ENCODE measurements around the gene MESP2.

Gene MESP2

GRCh38 chr15:89790206-89790605 lies 14.1 kb downstream of the MESP2 start:
- no peaks in the 10 kb centered on the region for H3K4me1 Mint-ChIP-seq (ENCODE audit: low read depth in 2 of 2)
- no peak overlapping the region for H3K4me3 Mint-ChIP-seq
- ATAC-seq (replicated peaks) (no peak), DNase-seq (no peak)
- peaks cover 28 to 46% of the 10 kb centered on the region in 2 donors for H3K27me3 Mint-ChIP-seq
- peaks cover 5 to 7% of the 10 kb centered on the region in 2 donors for H3K9me3 Mint-ChIP-seq
- H3K36me3 Mint-ChIP-seq (ENCODE audit: insufficient read depth), result no peaks in the 10 kb centered on the region
- H3K27ac Mint-ChIP-seq, result no peak overlapping the region

- H3K27me3 Mint-ChIP-seq, result peaks cover 24 to 46% of the 10 kb centered on the region in 2 donors
- H3K27ac Mint-ChIP-seq, result no peak overlapping the region
- DNase-seq (no peak), ATAC-seq (replicated peaks) (no peak)
- H3K4me3 Mint-ChIP-seq, result no peak overlapping the region
- H3K9me3 Mint-ChIP-seq, result peaks cover 5 to 7% of the 10 kb centered on the region in 2 donors
- no peaks in the 10 kb centered on the region for H3K4me1 Mint-ChIP-seq (ENCODE audit: low read depth in 2 of 2)
- H3K36me3 Mint-ChIP-seq (ENCODE audit: insufficient read depth), result no peaks in the 10 kb centered on the region
These were observed 14.5 kb downstream of the MESP2 start for GRCh38 chr15:89790661-89791060.

- ATAC-seq (replicated peaks), result no peak
- H3K4me3 Mint-ChIP-seq, result no peak overlapping the region
- no peaks in the 10 kb centered on the region for H3K36me3 Mint-ChIP-seq (ENCODE audit: insufficient read depth)
- H3K27me3 Mint-ChIP-seq, result peaks cover 21 to 46% of the 10 kb centered on the region in 2 donors
- H3K4me1 Mint-ChIP-seq (ENCODE audit: low read depth in 2 of 2), result no peaks in the 10 kb centered on the region
- H3K9me3 Mint-ChIP-seq, result peaks cover 5 to 7% of the 10 kb centered on the region in 2 donors
- no peak overlapping the region for H3K27ac Mint-ChIP-seq
- DNase-seq, result no peak
These were observed 16.1 kb downstream of the MESP2 start for GRCh38 chr15:89792106-89792805.

GRCh38 chr15:89794627-89795241 lies 18.6 kb downstream of the MESP2 start:
- H3K36me3 Mint-ChIP-seq (ENCODE audit: insufficient read depth), result no peaks in the 10 kb centered on the region
- no peaks in the 10 kb centered on the region for H3K4me1 Mint-ChIP-seq (ENCODE audit: low read depth in 2 of 2)
- no peak for DNase-seq

GRCh38 chr15:89795996-89796395 lies 19.9 kb downstream of the MESP2 start:
- no peak for DNase-seq
- H3K4me1 Mint-ChIP-seq (ENCODE audit: low read depth in 2 of 2), result no peaks in the 10 kb centered on the region
- peaks cover 10 to 43% of the 10 kb centered on the region in 2 donors for H3K27me3 Mint-ChIP-seq
- H3K9me3 Mint-ChIP-seq, result no peaks in the 10 kb centered on the region
- no peak overlapping the region for H3K27ac Mint-ChIP-seq
- no peaks in the 10 kb centered on the region for H3K36me3 Mint-ChIP-seq (ENCODE audit: insufficient read depth)
- H3K4me3 Mint-ChIP-seq, result no peak overlapping the region
- ATAC-seq (replicated peaks), result no peak

More at GRCh38 chr15:89794627-89795241, 18.6 kb downstream of the MESP2 start:
- Mint-ChIP-seq H3K4me3 (no peak overlapping the region), H3K27ac (no peak overlapping the region), H3K27me3 (peaks cover 13 to 42% of the 10 kb centered on the region in 2 donors), H3K9me3 (no peaks in the 10 kb centered on the region)
- no peak for ATAC-seq (replicated peaks)

GRCh38 chr15:89797678-89798201 lies 21.6 kb downstream of the MESP2 start:
- H3K27ac Mint-ChIP-seq, result no peak overlapping the region
- no peaks in the 10 kb centered on the region for H3K9me3 Mint-ChIP-seq
- H3K4me1 Mint-ChIP-seq (ENCODE audit: low read depth in 2 of 2), result peaks cover 0 to 3% of the 10 kb centered on the region in 2 donors
- peaks cover 21 to 43% of the 10 kb centered on the region in 2 donors for H3K27me3 Mint-ChIP-seq
- DNase-seq, result no peak
- H3K4me3 Mint-ChIP-seq, result no peak overlapping the region
- H3K36me3 Mint-ChIP-seq (ENCODE audit: insufficient read depth), result no peaks in the 10 kb centered on the region
- ATAC-seq (replicated peaks), result no peak

- Mint-ChIP-seq H3K36me3 (ENCODE audit: insufficient read depth) (no peaks in the 10 kb centered on the region), H3K4me3 (no peak overlapping the region)
These were observed 23.1 kb downstream of the MESP2 start for GRCh38 chr15:89799011-89799911.

GRCh38 chr15:89799918-89800498 lies 23.9 kb downstream of the MESP2 start:
- Mint-ChIP-seq H3K27ac (no peak overlapping the region), H3K36me3 (ENCODE audit: insufficient read depth) (no peaks in the 10 kb centered on the region), H3K9me3 (no peaks in the 10 kb centered on the region), H3K4me3 (no peak overlapping the region), H3K4me1 (ENCODE audit: low read depth in 2 of 2) (peaks cover 0 to 3% of the 10 kb centered on the region in 2 donors), H3K27me3 (peaks cover 26 to 52% of the 10 kb centered on the region in 2 donors)
- ATAC-seq (replicated peaks) (no peak), DNase-seq (no peak)

More at GRCh38 chr15:89799011-89799911, 23.1 kb downstream of the MESP2 start:
- H3K9me3 Mint-ChIP-seq, result no peaks in the 10 kb centered on the region
- H3K4me1 Mint-ChIP-seq (ENCODE audit: low read depth in 2 of 2), result peaks cover 0 to 3% of the 10 kb centered on the region in 2 donors
- peaks cover 26 to 44% of the 10 kb centered on the region in 2 donors for H3K27me3 Mint-ChIP-seq
- H3K27ac Mint-ChIP-seq, result no peak overlapping the region
- no peak for ATAC-seq (replicated peaks)
- no peak for DNase-seq

GRCh38 chr15:89801471-89802195 lies 25.5 kb downstream of the MESP2 start:
- no peaks in the 10 kb centered on the region for H3K9me3 Mint-ChIP-seq
- DNase-seq (no peak), ATAC-seq (replicated peaks) (no peak)
- H3K4me3 Mint-ChIP-seq, result no peak overlapping the region
- peaks cover 26 to 56% of the 10 kb centered on the region in 2 donors for H3K27me3 Mint-ChIP-seq
- H3K36me3 Mint-ChIP-seq (ENCODE audit: insufficient read depth), result peaks cover 3% of the 10 kb centered on the region
- peaks cover 0 to 3% of the 10 kb centered on the region in 2 donors for H3K4me1 Mint-ChIP-seq (ENCODE audit: low read depth in 2 of 2)
- H3K27ac Mint-ChIP-seq, result no peak overlapping the region

- Mint-ChIP-seq H3K4me3 (no peak overlapping the region), H3K27ac (no peak overlapping the region), H3K36me3 (ENCODE audit: insufficient read depth) (peaks cover 3% of the 10 kb centered on the region), H3K9me3 (no peaks in the 10 kb centered on the region), H3K27me3 (peaks cover 26 to 56% of the 10 kb centered on the region in 2 donors), H3K4me1 (ENCODE audit: low read depth in 2 of 2) (peaks cover 0 to 3% of the 10 kb centered on the region in 2 donors)
- ATAC-seq (replicated peaks), result no peak
- DNase-seq, result no peak
These were observed 26.2 kb downstream of the MESP2 start for GRCh38 chr15:89802231-89802928.

- Mint-ChIP-seq H3K4me1 (ENCODE audit: low read depth in 2 of 2) (peaks cover 0 to 3% of the 10 kb centered on the region in 2 donors), H3K27ac (no peak overlapping the region), H3K36me3 (ENCODE audit: insufficient read depth) (peaks cover 5% of the 10 kb centered on the region), H3K9me3 (no peaks in the 10 kb centered on the region), H3K4me3 (no peak overlapping the region), H3K27me3 (peaks cover 26 to 56% of the 10 kb centered on the region in 2 donors)
- no peak for ATAC-seq (replicated peaks)
- DNase-seq, result no peak
These were observed 27.1 kb downstream of the MESP2 start for GRCh38 chr15:89802986-89803824.
